Spleen (tissue), 7 donors: ENCODE measurements around the gene COL12A1.

Source experiments
- CTCF ChIP-seq, 11 experiments: fragments of 200-600 bp in 7 of 11; fragments of 450-650 bp in 4 of 11; sonication (generic) in 4 of 11; IDR thresholded peaks in 8 of 11; conservative IDR thresholded peaks in 3 of 11; 1 replicate in 7 of 11; 2 replicates in 4 of 11; pipeline versions ENCODE4 v1.4.0 to v1.8.0; 2016 to 2021; ENCODE audit warnings: antibody characterized with exemption in 11 of 11, inconsistent platforms in 4 of 11, mild to moderate bottlenecking in 1 of 11
- POLR2A ChIP-seq, 3 donors: fragments of 450-650 bp; IDR thresholded peaks; one replicate each; pipeline ENCODE4 v1.5.1; 2017; ENCODE audit warnings: antibody characterized with exemption in 3 of 3, mild to moderate bottlenecking in 1 of 3
- POLR2AphosphoS5 ChIP-seq, 3 donors: sonication (generic); formaldehyde crosslinking; IDR thresholded peaks; one replicate each; pipeline ENCODE4 v1.5.1; 2017; ENCODE audit warnings: antibody characterized with exemption in 3 of 3
- donor health status: DM: no; HTN: no; CAD: no; lungs with moderate emphysema.
- donor health status: DM: no; HTN: no; CAD: no.
- donor health status: DM: no; HTN: no; CAD: no.

DNA sequence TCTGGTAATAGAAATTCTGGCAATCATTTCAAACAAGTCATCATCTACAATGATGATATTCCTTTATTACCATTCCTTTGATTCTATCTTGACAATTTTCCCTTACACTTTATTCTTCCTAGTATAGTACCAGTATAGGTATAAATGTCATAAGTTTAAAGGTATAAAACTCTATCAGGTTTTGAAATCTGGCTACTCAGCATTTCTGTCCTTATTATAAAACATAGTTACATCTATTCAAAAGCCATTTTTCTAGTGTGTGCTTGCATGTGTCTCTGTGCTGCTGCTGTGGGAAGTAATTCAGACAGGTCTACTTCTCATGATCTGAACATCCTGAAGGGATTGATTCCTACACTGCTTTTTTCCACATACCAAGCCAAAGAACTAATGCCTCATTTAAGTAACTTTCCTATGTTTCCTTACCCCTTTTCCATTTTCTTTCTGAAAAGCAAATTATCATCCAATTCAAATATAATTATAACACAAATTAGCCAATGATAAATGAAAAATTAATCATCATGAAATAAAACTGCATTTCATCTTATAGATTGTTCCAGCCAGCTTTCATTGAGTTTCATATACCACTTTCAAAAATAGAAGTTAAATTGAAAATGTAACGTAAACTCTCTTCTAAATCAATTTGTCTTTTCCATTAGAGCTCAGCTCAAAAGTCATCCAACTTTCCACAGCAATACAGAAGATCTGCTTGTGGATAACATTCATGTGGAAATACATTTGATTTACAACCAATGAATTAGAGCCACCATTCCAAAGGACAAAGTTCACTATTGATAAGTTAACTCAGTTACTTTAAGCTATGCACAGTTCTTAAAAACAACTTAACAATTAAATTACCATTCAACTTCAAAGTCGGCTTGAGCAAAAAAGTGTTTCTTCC is 35.9 kb downstream of the COL12A1 start:
- no peak for TF ChIP-seq POLR2AphosphoS5 (IDR thresholded peaks at IDR 0.05)
- no peak for TF ChIP-seq CTCF (IDR thresholded peaks at IDR 0.05 in 8 of 11, conservative IDR thresholded peaks at IDR 0.05 in 3 of 11)
- no peak for TF ChIP-seq POLR2A (IDR thresholded peaks at IDR 0.05)
